ENCODE measurements around the gene KCNAB1.
A peak's percentile ranks its signal among the peaks of the same experiment; 100 is the strongest.

Gene KCNAB1

DNA sequence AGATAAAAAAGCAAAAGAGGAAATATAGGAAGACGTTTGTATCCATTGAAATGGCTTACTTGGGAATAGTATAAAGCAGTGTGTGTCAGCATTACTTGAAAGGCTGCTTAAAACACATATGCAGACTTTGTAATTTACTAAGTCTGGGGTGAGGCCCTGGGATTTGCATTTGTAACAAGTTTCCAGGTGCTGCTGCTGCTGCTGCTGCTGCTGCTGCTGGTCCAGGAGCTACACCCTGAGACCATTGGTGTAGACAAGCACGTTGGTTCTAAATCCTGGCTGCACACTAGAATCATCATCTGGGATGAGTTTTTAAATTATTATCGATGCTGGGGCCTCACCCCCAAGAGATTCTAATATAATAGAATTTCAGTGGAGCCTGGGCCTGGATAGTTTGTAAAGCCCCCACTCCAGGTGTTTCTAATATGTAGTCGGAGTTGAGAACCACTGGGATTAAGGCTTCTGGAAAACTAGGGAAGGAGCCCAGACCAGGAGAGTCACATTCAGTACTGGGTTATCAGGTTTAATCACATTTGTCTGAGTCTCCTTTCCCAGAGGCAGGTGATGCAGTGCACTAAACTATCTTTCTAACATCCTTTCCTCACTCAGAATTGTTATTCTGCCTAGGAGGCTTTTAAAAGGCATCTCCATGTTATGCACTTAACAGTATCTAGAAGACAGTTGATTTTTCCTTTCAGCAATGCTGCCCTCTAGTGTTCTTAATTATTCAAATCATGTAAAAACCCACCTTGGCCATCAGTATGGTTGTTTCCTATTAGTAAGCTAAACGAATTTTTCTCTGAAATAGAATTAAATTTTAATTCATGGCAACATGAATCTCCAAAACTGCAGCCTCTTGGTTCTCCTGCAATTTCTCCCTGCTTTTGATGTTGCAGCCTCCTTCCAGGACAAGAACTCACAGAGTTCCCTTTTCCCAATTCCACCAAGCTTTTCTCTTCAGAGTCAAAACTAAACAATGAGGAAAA, 389.1 kb downstream of the KCNAB1 start:
- Histone ChIP-seq H3K27me3 (ENCODE audit: insufficient read depth, low read length) (no peaks in the 10 kb centered on the region), H3K36me3 (ENCODE audit: insufficient read depth, low read length) (no peaks in the 10 kb centered on the region), H3F3A (ENCODE audit: insufficient read depth, low read length) (0 out of 2 replicates have a peak, but pooled peaks cover 1% of the 10 kb centered on the region), H3K4me3 (ENCODE audit: low read depth, low read length, poor library complexity, severe bottlenecking) (no peak overlapping the region), H3K4me2 (ENCODE audit: low read length) (no peak overlapping the region), H3K9ac (ENCODE audit: low read length) (no peak overlapping the region), H3K9me2 (ENCODE audit: low read depth, low read length) (no peaks in the 10 kb centered on the region), H3K27ac (ENCODE audit: low read depth, low read length, poor library complexity, severe bottlenecking) (no peak overlapping the region), H3K4me1 (ENCODE audit: insufficient read depth, low read length, severe bottlenecking) (no peaks in the 10 kb centered on the region), H3K9me3 (ENCODE audit: low read length) (no peaks in the 10 kb centered on the region), H3K79me2 (ENCODE audit: insufficient read depth, low read length) (no peaks in the 10 kb centered on the region), H4K20me1 (ENCODE audit: insufficient read depth, low read length) (no peaks in the 10 kb centered on the region), H2AFZ (ENCODE audit: low read length) (no peak overlapping the region)
- TF ChIP-seq, protein P1, sequence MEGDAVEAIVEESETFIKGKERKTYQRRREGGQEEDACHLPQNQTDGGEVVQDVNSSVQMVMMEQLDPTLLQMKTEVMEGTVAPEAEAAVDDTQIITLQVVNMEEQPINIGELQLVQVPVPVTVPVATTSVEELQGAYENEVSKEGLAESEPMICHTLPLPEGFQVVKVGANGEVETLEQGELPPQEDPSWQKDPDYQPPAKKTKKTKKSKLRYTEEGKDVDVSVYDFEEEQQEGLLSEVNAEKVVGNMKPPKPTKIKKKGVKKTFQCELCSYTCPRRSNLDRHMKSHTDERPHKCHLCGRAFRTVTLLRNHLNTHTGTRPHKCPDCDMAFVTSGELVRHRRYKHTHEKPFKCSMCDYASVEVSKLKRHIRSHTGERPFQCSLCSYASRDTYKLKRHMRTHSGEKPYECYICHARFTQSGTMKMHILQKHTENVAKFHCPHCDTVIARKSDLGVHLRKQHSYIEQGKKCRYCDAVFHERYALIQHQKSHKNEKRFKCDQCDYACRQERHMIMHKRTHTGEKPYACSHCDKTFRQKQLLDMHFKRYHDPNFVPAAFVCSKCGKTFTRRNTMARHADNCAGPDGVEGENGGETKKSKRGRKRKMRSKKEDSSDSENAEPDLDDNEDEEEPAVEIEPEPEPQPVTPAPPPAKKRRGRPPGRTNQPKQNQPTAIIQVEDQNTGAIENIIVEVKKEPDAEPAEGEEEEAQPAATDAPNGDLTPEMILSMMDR (IDR thresholded peaks at IDR 0.05; ENCODE audit: low read length), result peak; percentile 80
- no peak for TF ChIP-seq EZH2 (IDR thresholded peaks at IDR 0.05; ENCODE audit: borderline replicate concordance, low read length)

DNA sequence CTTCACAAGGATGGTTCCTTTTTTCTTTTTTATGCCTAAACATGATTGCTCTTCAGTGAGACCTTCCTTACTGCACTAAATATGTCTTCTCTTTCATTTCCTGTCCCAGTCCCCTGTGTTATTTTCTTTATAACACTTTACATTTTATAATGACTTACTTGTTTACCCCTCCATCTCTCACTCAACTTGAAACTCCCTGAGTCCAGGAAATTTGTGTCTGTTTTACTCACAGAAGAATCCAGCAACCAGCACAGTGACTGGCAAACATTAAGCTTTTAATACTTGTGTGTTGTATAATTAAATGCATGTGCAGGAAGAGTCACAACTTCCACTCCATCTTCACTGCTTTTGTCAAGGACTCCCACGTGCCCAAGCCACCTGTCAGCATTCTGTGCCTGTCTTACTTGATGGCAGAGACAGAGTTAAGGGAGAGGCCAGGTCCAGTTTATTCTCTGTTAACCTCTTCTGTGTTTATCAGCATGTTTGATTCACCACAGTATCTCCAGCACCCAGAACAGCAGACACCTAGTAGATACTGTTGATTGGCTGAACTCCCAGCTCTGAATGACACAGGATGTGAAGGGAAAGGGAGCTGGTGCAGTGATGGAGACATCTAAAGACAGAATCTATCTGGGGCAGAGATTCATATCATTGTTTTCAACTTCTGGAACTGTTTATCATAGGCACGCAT, 391.8 kb downstream of the KCNAB1 start:
- H3K4me1 ChIP-seq (ENCODE audit: insufficient read depth, low read length, severe bottlenecking), result no peaks in the 10 kb centered on the region
- no peaks in the 10 kb centered on the region for H3K79me2 ChIP-seq (ENCODE audit: insufficient read depth, low read length)
- H3K9me3 ChIP-seq (ENCODE audit: low read length), result no peaks in the 10 kb centered on the region
- H3F3A ChIP-seq (ENCODE audit: insufficient read depth, low read length), result no peaks in the 10 kb centered on the region
- H3K27me3 ChIP-seq (ENCODE audit: insufficient read depth, low read length), result no peaks in the 10 kb centered on the region
- H3K9ac ChIP-seq (ENCODE audit: low read length), result no peak overlapping the region
- no peaks in the 10 kb centered on the region for H4K20me1 ChIP-seq (ENCODE audit: insufficient read depth, low read length)
- H3K36me3 ChIP-seq (ENCODE audit: insufficient read depth, low read length), result no peaks in the 10 kb centered on the region
- TF ChIP-seq EZH2 (IDR thresholded peaks at IDR 0.05; ENCODE audit: borderline replicate concordance, low read length), result no peak
- TF ChIP-seq, protein P1 (IDR thresholded peaks at IDR 0.05; ENCODE audit: low read length), result no peak
- H3K4me2 ChIP-seq (ENCODE audit: low read length), result no peak overlapping the region
- H2AFZ ChIP-seq (ENCODE audit: low read length), result no peak overlapping the region
- H3K9me2 ChIP-seq (ENCODE audit: low read depth, low read length), result no peaks in the 10 kb centered on the region
- no peak overlapping the region for H3K27ac ChIP-seq (ENCODE audit: low read depth, low read length, poor library complexity, severe bottlenecking)
- no peak overlapping the region for H3K4me3 ChIP-seq (ENCODE audit: low read depth, low read length, poor library complexity, severe bottlenecking)

DNA sequence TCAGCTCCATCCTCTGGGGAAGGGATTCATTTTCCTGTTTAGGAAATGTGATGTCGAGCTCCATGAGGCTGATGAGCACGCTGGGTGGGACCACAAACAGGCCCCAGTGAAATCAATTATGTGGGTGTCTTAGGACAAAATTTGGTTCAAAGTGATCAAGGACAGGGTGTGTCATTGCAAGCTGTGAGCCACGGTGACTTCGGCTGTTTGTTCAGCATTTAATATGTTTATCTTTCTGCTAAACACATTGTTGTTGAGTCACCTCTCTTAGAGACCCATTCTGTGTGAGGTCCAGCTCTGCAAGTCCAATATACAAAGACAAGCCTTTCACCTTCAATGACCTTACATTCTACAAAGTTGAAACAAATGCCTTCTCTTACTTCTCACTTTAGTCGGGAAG, 393.2 kb downstream of the KCNAB1 start:
- Histone ChIP-seq H3K4me2 (ENCODE audit: low read length) (no peak overlapping the region), H3K27ac (ENCODE audit: low read depth, low read length, poor library complexity, severe bottlenecking) (no peak overlapping the region), H3K9me2 (ENCODE audit: low read depth, low read length) (no peaks in the 10 kb centered on the region), H3K4me3 (ENCODE audit: low read depth, low read length, poor library complexity, severe bottlenecking) (no peak overlapping the region), H3F3A (ENCODE audit: insufficient read depth, low read length) (no peaks in the 10 kb centered on the region), H4K20me1 (ENCODE audit: insufficient read depth, low read length) (no peaks in the 10 kb centered on the region), H2AFZ (ENCODE audit: low read length) (no peak overlapping the region), H3K9me3 (ENCODE audit: low read length) (no peaks in the 10 kb centered on the region), H3K27me3 (ENCODE audit: insufficient read depth, low read length) (no peaks in the 10 kb centered on the region), H3K36me3 (ENCODE audit: insufficient read depth, low read length) (no peaks in the 10 kb centered on the region), H3K4me1 (ENCODE audit: insufficient read depth, low read length, severe bottlenecking) (no peaks in the 10 kb centered on the region), H3K79me2 (ENCODE audit: insufficient read depth, low read length) (no peaks in the 10 kb centered on the region), H3K9ac (ENCODE audit: low read length) (no peak overlapping the region)
- no peak for TF ChIP-seq EZH2 (IDR thresholded peaks at IDR 0.05; ENCODE audit: borderline replicate concordance, low read length)
- TF ChIP-seq, protein P1 (IDR thresholded peaks at IDR 0.05; ENCODE audit: low read length), result no peak
